BE2C (cell line): ENCODE measurements around the gene PNMA8B.
A peak's percentile ranks its signal among the peaks of the same experiment; 100 is the strongest.

Experiments used
- DNase-seq: peaks from one replicate; pipeline ENCODE4 v3.0.0-alpha.2; 2020
- H3K27me3 ChIP-seq: fragments of 250-450 bp; sonication (Bioruptor Pico); 2 replicates; pipeline ENCODE4 v1.5.1; 2020; ENCODE audit warnings: mild to moderate bottlenecking
- H3K36me3 ChIP-seq: fragments of 250-450 bp; sonication (Bioruptor Pico); 2 replicates; pipeline ENCODE4 v1.5.1; 2020; ENCODE audit warnings: mild to moderate bottlenecking
- H3K4me1 ChIP-seq: fragments of 250-450 bp; sonication (Bioruptor Pico); 2 replicates; pipeline ENCODE4 v1.5.1; 2020
- H3K4me3 ChIP-seq: 2 replicates; pipeline ENCODE4 v1.5.1; 2011; ENCODE audit warnings: low read depth, low read length
- H3K9me3 ChIP-seq: fragments of 250-450 bp; sonication (Bioruptor Pico); 2 replicates; pipeline ENCODE4 v1.5.1; 2020
- CTCF ChIP-seq: IDR thresholded peaks from 2 replicates; pipeline ENCODE4 v1.5.1; 2012; ENCODE audit warnings: mild to moderate bottlenecking, low read depth, low read length

The PNMA8B gene

GRCh38 chr19:46515290-46515609, 19.6 kb upstream of the PNMA8B start:
- Histone ChIP-seq H3K27me3 (no peaks in the 10 kb centered on the region), H3K4me3 (no peak overlapping the region), H3K9me3 (no peaks in the 10 kb centered on the region), H3K36me3 (no peaks in the 10 kb centered on the region), H3K4me1 (no peaks in the 10 kb centered on the region)
- TF ChIP-seq CTCF = no peak
- no peak for DNase-seq

- Histone ChIP-seq H3K27me3 (no peaks in the 10 kb centered on the region), H3K4me1 (no peaks in the 10 kb centered on the region), H3K36me3 (no peaks in the 10 kb centered on the region), H3K4me3 (no peak overlapping the region), H3K9me3 (no peaks in the 10 kb centered on the region)
- no peak for DNase-seq
- TF ChIP-seq CTCF = peak; percentile 2; the same call in 1 of the 2 replicates
These were observed 19.1 kb upstream of the PNMA8B start for GRCh38 chr19:46514589-46515289.

- Histone ChIP-seq H3K9me3 (no peaks in the 10 kb centered on the region), H3K36me3 (no peaks in the 10 kb centered on the region), H3K4me3 (no peak overlapping the region), H3K27me3 (no peaks in the 10 kb centered on the region), H3K4me1 (no peaks in the 10 kb centered on the region)
- peak; percentile 90 for DNase-seq
- peak; percentile 94 for TF ChIP-seq CTCF
These were observed 18.0 kb upstream of the PNMA8B start for GRCh38 chr19:46513461-46514236.

GRCh38 chr19:46511237-46511636, 15.6 kb upstream of the PNMA8B start:
- Histone ChIP-seq H3K4me1 (no peaks in the 10 kb centered on the region), H3K9me3 (no peaks in the 10 kb centered on the region), H3K4me3 (no peak overlapping the region), H3K27me3 (no peaks in the 10 kb centered on the region), H3K36me3 (no peaks in the 10 kb centered on the region)
- DNase-seq = no peak
- TF ChIP-seq CTCF = no peak

GRCh38 chr19:46508206-46508605, 12.5 kb upstream of the PNMA8B start:
- no peaks in the 10 kb centered on the region for H3K36me3 ChIP-seq
- no peak for DNase-seq
- H3K4me3 ChIP-seq = no peak overlapping the region
- H3K4me1 ChIP-seq = peaks cover 6% of the 10 kb centered on the region; the same call in 1 of the 2 replicates
- TF ChIP-seq CTCF = no peak
- H3K27me3 ChIP-seq = no peaks in the 10 kb centered on the region
- H3K9me3 ChIP-seq = no peaks in the 10 kb centered on the region

- Histone ChIP-seq H3K36me3 (no peaks in the 10 kb centered on the region), H3K4me1 (peaks cover 6% of the 10 kb centered on the region; the same call in 1 of the 2 replicates), H3K9me3 (no peaks in the 10 kb centered on the region), H3K27me3 (no peaks in the 10 kb centered on the region), H3K4me3 (no peak overlapping the region)
- TF ChIP-seq CTCF = no peak
- peak; percentile 30 for DNase-seq
These were observed 8.3 kb upstream of the PNMA8B start for GRCh38 chr19:46503848-46504453.
